ENCODE measurements around the gene GYS2.

Gene GYS2

GRCh38 chr12:21576431-21576830, 28.2 kb downstream of the GYS2 start:
- no peak for TF ChIP-seq CTCF (IDR thresholded peaks at IDR 0.05; ENCODE audit: low read depth, low read length)
- H3K9me3 ChIP-seq: no peaks in the 10 kb centered on the region
- H3K4me3 ChIP-seq (ENCODE audit: low read depth, low read length): no peak overlapping the region
- no peak for DNase-seq
- no peaks in the 10 kb centered on the region for H3K36me3 ChIP-seq
- peaks cover 3% of the 10 kb centered on the region; the same call in 1 of the 2 replicates for H3K27me3 ChIP-seq
- no peaks in the 10 kb centered on the region for H3K4me1 ChIP-seq

- Histone ChIP-seq H3K27me3 (peaks cover 3% of the 10 kb centered on the region; the same call in 1 of the 2 replicates), H3K4me1 (no peaks in the 10 kb centered on the region), H3K4me3 (ENCODE audit: low read depth, low read length) (no peak overlapping the region), H3K36me3 (no peaks in the 10 kb centered on the region), H3K9me3 (no peaks in the 10 kb centered on the region; the same call in 1 of the 2 replicates)
- TF ChIP-seq CTCF (IDR thresholded peaks at IDR 0.05; ENCODE audit: low read depth, low read length): no peak
- DNase-seq: no peak
Observed at GRCh38 chr12:21573733-21574358, 30.8 kb downstream of the GYS2 start.

GRCh38 chr12:21571046-21571445, 33.6 kb downstream of the GYS2 start:
- Histone ChIP-seq H3K4me1 (no peaks in the 10 kb centered on the region), H3K4me3 (ENCODE audit: low read depth, low read length) (no peak overlapping the region), H3K27me3 (peaks cover 4% of the 10 kb centered on the region; the same call in 1 of the 2 replicates), H3K9me3 (no peaks in the 10 kb centered on the region; the same call in 1 of the 2 replicates), H3K36me3 (no peaks in the 10 kb centered on the region)
- no peak for DNase-seq
- TF ChIP-seq CTCF (IDR thresholded peaks at IDR 0.05; ENCODE audit: low read depth, low read length): no peak

GRCh38 chr12:21568115-21568514, 36.5 kb downstream of the GYS2 start:
- Histone ChIP-seq H3K36me3 (no peaks in the 10 kb centered on the region), H3K27me3 (peaks cover 3% of the 10 kb centered on the region; the same call in 1 of the 2 replicates), H3K9me3 (no peaks in the 10 kb centered on the region; the same call in 1 of the 2 replicates), H3K4me1 (no peaks in the 10 kb centered on the region), H3K4me3 (ENCODE audit: low read depth, low read length) (no peak overlapping the region)
- peak; percentile 24 for DNase-seq
- TF ChIP-seq CTCF (IDR thresholded peaks at IDR 0.05; ENCODE audit: low read depth, low read length): no peak

- Histone ChIP-seq H3K36me3 (no peaks in the 10 kb centered on the region), H3K4me1 (no peaks in the 10 kb centered on the region), H3K4me3 (ENCODE audit: low read depth, low read length) (no peak overlapping the region), H3K27me3 (peaks cover 3% of the 10 kb centered on the region; the same call in 1 of the 2 replicates), H3K9me3 (no peaks in the 10 kb centered on the region; the same call in 1 of the 2 replicates)
- no peak for DNase-seq
- no peak for TF ChIP-seq CTCF (IDR thresholded peaks at IDR 0.05; ENCODE audit: low read depth, low read length)
Observed at GRCh38 chr12:21566907-21567394, 37.7 kb downstream of the GYS2 start.

GRCh38 chr12:21566223-21566906, 38.3 kb downstream of the GYS2 start:
- TF ChIP-seq CTCF (IDR thresholded peaks at IDR 0.05; ENCODE audit: low read depth, low read length): no peak
- Histone ChIP-seq H3K9me3 (no peaks in the 10 kb centered on the region; the same call in 1 of the 2 replicates), H3K27me3 (peaks cover 3% of the 10 kb centered on the region; the same call in 1 of the 2 replicates), H3K36me3 (no peaks in the 10 kb centered on the region), H3K4me3 (ENCODE audit: low read depth, low read length) (no peak overlapping the region), H3K4me1 (no peaks in the 10 kb centered on the region)
- no peak for DNase-seq

Data from BE2C (cell line).